Thyroid gland (tissue), 4 donors: Measurements from ENCODE around the gene SELENON.

Source experiments
- CTCF ChIP-seq, 6 experiments: fragments of 200-600 bp in 3 of 6; fragments of 450-650 bp in 3 of 6; sonication (generic) in 3 of 6; IDR thresholded peaks; one replicate each; pipeline ENCODE4 v1.5.1; 2016 to 2019; ENCODE audit warnings: antibody characterized with exemption in 6 of 6, mild to moderate bottlenecking in 2 of 6, inconsistent platforms in 1 of 6, moderate library complexity in 1 of 6
- POLR2A ChIP-seq, 2 donors: fragments of 450-650 bp; IDR thresholded peaks; one replicate each; pipeline ENCODE4 v1.6.1; 2017; ENCODE audit warnings: antibody characterized with exemption in 2 of 2, mild to moderate bottlenecking in 2 of 2, moderate library complexity in 1 of 2

- TF ChIP-seq POLR2A (IDR thresholded peaks at IDR 0.05) (no peak), CTCF (IDR thresholded peaks at IDR 0.05) (no peak)
These were observed 3.4 kb downstream of the SELENON start for GRCh38 chr1:25803368-25803767.
